GM21390 (cell line): ENCODE measurements around the gene ELMO1.
A peak's percentile ranks its signal among the peaks of the same experiment; 100 is the strongest.

Experiments used
- ATAC-seq: cut with Tn5 transposase; IDR thresholded peaks from one replicate; pipeline ENCODE4 v1.9.1; 2021; ENCODE audit not compliant: unreplicated experiment

The ELMO1 gene

GRCh38 chr7:37074370-37074769 lies 374.3 kb downstream of the ELMO1 start:
- ATAC-seq: no peak

DNA sequence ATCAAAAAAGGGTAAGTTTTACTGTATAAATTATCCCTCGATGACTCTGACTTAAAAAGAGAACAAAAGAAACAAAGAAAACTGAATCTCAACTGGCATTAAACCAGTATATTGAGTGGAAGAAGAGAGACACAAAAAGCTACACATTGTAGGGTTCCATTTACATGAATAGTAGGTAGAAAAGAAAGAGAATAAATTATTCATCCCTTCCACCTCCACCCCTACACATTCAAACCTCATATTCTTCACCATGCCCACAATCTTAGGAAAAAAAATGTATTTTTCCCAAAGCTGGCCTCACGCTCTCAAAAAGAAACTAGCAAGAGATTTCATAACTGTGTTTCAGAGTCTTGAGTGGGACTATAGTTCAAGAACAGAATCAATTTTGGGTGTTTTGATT lies 377.5 kb downstream of the ELMO1 start:
- ATAC-seq: no peak

DNA sequence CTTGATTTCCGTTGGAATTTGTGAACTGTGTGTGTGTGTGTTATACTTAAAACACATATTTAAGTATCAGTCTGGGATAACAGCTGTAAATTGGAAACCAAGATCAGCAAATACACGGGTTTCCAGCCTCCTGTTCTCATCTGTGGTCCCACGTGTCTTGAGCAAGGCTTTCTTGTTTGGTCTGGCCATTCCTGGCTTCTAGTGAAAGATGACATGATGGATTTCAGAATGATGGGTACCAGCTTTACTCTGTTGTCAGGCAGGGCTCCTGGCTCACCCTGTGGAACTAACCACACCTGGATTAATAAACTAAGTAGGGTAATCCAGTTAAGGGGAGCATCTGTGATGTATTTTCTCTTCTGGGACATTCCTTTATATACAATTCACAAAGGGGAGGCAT lies 378.2 kb downstream of the ELMO1 start:
- no peak for ATAC-seq

- no peak for ATAC-seq
These were observed 378.6 kb downstream of the ELMO1 start for GRCh38 chr7:37070031-37070430.

- no peak for ATAC-seq
These were observed 379.3 kb downstream of the ELMO1 start for GRCh38 chr7:37069336-37069735.

DNA sequence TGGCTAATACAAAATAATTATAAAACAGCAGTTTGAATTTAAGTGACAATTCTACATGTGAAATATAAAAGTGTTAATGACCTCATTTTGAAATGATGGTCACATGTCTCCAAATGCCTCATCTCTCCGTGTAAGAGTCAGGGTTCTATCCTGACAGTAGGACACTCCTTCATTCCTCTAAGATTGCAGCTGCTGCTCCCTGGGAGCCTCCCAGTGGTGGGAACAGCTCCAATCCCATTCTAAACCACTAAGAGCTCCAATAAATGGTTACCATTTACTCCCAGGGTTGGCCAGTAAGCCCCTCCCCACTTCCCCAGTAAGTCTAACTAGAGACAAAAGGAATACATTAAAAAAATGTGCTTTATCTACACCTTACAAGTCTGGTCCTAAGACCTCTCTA lies 379.8 kb downstream of the ELMO1 start:
- no peak for ATAC-seq

DNA sequence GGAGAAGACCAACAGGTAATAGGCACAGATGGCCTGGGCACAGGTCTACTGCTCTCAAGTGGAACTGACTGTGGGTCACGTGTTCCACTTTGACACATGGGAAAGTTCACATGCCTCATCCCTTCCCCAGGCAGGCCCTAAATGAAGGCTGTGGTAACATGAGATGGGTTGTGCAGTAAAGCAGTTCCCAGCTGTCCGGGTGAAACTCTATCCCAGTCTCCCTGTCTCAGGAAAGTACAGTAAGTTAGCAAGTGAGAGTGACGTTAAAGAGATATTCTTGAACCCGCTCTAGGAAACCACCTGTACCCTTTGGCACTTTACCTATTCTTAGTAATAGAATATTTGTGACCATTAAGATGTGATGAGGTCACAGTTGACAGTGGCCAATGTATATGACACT lies 380.6 kb downstream of the ELMO1 start:
- no peak for ATAC-seq

- ATAC-seq: peak; percentile 60
These were observed 382.8 kb downstream of the ELMO1 start for GRCh38 chr7:37065779-37066271.

DNA sequence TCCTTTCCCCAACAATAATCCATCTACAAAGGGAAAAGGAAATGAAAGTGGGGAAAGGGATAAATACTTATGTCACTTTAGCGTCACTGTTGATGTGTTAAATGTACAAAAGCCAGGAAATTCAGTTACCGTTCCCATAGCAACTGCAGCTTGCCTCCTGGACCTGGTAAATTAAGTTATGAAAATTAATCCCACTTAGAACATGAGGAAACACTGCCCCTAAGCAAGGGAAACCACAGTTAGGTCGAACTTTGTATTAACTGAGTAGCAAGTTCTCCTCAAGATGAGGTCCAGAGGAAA lies 386.2 kb downstream of the ELMO1 start:
- ATAC-seq: no peak

GRCh38 chr7:37061849-37062559 lies 386.7 kb downstream of the ELMO1 start:
- no peak for ATAC-seq

DNA sequence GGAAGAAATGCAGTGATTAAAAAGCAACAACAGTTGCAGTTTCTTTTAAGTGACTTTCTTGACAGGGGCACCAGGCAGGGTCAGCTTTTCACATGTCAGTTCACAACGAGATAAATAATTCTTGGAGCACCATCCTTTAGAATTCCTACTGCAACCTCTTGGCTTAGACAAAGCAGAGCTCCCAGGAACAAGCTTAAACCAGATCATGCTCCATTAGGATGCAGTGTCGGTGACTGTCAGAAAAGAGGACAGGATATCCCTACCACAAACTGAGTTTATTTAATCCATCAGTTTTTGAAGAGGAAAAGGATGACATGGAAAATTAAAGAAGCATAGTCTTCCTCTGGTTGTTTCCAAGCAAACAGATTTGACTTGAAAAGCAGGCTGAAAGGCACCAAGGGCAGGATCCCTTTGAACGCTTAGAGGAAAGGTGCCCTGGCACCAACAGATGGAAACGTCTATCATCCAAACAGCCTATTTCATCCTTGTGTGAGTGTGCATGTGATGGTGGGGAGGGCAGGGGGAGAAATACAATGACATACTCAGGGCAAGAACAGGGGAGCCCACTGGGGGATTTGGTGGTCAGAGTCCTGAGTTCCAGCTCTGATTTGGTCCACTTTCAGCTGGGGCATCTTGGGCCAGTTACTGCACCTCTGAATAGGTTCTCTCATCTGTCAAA lies 392.3 kb downstream of the ELMO1 start:
- ATAC-seq: no peak

DNA sequence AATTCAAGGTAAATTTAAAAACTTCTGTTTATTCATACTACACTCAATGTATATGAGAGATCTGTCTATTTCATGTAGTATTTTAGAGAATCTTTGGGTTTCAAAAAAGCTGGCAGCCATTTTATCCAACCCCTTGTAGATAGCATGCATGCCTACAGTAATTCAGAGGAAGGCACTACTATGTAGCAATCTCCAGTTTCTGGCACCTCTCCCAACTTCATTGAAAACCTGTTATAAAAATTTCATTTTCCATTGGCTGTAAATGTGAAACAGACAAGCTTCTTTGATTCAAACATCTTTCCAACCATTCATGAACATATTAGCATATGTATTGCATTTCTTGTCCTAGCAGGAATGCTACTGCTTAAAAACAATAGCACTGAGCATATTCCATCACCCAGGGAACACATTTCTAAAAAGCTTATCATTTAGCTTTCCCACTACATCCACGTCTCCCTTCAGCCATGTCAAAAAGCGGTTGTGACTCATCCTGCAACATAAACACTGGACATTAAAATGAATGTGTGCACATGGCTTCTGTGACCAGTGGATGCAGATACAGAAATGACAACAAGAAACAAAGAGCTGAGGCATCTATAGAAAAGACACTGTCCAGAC lies 393.9 kb downstream of the ELMO1 start:
- no peak for ATAC-seq

DNA sequence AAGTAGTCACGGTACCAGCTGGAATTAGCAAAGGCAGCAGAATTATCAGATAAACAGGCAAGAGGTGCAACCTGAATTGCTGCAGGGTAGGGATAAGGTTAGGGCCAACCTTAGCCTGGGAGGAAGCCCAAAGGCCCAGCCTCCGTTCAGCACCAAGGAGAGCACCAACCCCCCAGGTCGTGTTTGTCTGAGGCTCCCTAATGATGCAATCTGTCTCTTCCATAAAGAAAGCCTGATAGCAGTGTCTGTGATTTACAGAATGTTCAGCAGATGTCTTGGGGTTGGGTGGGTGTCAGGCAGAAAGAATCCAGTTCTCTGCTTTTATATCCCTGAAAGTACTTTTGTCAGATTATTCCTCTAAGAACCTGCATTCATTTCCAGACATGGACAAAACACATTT lies 396.0 kb downstream of the ELMO1 start:
- ATAC-seq: no peak

DNA sequence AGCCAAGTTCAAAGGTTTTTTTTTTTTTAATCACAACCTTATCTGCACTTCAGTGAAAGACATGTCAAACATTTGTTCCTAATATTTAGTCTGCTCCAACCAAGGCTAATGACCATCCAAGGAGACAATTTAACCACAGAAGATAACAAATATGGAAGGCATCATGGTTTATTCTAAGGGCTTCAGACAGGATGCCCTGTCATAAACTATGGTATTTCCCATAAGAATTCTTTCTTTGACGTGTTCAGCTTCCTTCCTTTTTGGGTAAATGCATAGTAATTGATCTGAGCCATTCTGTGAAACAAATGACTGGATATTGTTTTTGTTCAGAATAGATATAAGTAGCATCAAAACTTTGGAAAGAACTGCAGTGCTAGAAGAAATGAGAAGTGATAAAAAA lies 397.9 kb downstream of the ELMO1 start:
- ATAC-seq: no peak

GRCh38 chr7:37048674-37049073 lies 400.0 kb downstream of the ELMO1 start:
- ATAC-seq: no peak

DNA sequence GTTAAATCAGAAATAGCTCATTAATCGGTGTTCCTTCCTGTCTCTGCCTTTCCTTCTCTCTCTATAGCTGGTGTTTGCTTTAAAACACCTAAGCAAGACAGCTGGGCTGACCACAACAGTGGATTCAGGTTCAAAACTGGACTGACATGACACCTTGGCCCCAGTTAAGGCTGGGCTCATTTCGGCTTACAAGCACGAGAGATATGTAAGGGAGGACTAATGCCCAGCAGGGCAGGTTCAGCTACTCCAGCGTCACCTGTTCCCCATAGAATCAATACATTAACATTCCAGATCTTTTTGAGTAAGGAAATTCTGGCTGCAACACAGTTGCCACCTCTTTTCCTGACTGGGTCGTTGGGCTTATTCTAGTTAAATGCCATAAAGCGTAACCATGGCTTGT lies 401.4 kb downstream of the ELMO1 start:
- ATAC-seq: no peak

DNA sequence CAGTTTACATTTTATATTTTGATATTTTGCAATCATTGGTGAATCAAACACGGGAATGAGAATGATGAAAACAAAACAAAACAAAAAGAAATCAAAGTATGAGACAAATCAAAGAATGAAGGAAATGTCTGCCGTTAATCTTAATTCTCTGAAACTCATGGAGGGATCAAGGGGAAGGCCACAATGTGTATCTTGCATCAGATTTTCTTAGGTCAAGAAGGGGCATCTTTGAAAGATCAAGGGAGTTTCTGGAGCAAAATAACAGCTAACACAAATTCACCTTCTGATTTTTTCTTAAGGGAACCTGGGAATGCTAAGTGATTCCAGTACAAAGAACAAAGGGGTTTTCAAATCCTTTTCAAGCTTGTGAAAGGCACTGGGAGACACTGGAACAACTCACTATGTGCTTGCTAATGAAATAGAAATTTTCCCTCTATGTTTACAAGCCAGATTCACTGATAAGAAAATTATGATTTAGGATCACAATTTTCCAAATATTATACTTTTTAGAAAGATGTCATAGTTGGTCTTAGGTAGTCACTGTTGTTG lies 402.1 kb downstream of the ELMO1 start:
- ATAC-seq: no peak

GRCh38 chr7:37045681-37046179 lies 402.9 kb downstream of the ELMO1 start:
- ATAC-seq: no peak

- no peak for ATAC-seq
These were observed 407.2 kb downstream of the ELMO1 start for GRCh38 chr7:37041461-37041860.

DNA sequence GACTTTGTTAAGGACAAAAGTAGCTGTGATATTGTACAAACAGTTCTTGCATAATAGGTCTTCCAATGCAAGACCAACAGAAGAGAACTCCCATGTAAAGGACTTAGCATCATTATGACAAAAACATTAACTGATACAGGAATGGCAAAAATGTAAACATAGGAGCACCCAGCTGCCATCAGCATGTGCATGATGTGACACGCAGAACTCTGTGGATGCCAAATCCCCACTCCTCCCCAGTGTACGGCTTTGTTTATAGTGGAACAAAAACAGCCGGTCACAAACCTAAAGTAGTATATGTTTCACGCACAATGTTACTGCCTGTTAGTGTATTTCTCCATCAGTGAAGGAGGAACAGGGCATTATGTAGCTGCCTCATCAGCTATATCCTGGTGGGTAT lies 408.3 kb downstream of the ELMO1 start:
- no peak for ATAC-seq

DNA sequence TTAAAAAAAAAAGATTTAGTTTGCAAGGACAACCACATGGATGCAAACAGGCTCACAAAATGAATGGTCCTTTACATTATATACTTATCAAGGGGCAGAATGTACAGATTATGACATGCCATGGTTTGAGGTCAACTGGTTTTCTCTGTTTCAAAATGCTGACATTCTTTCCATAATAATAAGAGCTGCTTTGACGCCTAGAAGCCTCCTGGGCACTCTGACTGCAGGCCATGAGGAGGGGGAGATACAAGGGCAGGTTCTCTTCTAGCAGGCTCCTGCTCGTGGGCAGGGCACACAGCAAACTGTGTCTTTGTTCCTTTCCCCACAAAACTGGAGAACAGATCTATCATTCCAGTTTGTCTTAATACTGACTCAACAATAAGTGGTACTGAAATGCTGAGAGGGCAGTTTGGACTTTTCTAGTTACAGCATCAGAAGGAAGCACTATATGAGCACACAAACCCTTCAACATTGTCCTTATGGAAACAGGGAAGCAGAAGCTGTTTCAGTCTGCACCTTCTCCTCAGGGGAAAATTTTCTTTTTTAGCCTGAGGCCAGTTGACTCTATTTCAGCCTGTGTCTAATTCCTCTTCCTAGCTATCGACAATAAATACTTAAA lies 409.4 kb downstream of the ELMO1 start:
- ATAC-seq: no peak

GRCh38 chr7:37038706-37039105 lies 410.0 kb downstream of the ELMO1 start:
- ATAC-seq: no peak
